Endodermal cell (in vitro differentiated cells): Measurements from ENCODE around the gene ANO1. TPM values are rescaled to one million over a fixed set of nuclear protein-coding genes. Genes with fewer than 3 reads are reported as not detected.

Experiments used
- DNase-seq: peaks from one replicate; pipeline ENCODE4 v3.0.0-alpha.2; 2017
- H3K27ac ChIP-seq: 2 replicates; pipeline ENCODE4 v1.5.1; 2013; ENCODE audit warnings: mild to moderate bottlenecking, low read depth, low read length, moderate library complexity
- H3K27me3 ChIP-seq: 2 replicates; pipeline ENCODE4 v1.6.1; 2013; ENCODE audit warnings: mild to moderate bottlenecking, low read length, moderate library complexity; ENCODE audit not compliant: insufficient read depth, control insufficient read depth, poor library complexity, severe bottlenecking
- H3K36me3 ChIP-seq: 2 replicates; pipeline ENCODE4 v1.7.0; 2013; ENCODE audit warnings: mild to moderate bottlenecking, low read length, moderate library complexity; ENCODE audit not compliant: control insufficient read depth, insufficient read depth
- H3K4me1 ChIP-seq: one replicate; pipeline ENCODE4 v1.7.0; 2013; ENCODE audit warnings: low read length; ENCODE audit not compliant: control insufficient read depth, insufficient read depth
- H3K4me3 ChIP-seq: 2 replicates; pipeline ENCODE4 v1.5.1; 2013; ENCODE audit warnings: mild to moderate bottlenecking, low read length, moderate library complexity
- H3K9ac ChIP-seq: 2 replicates; pipeline ENCODE4 v1.6.1; 2013; ENCODE audit warnings: mild to moderate bottlenecking, low read length, moderate library complexity; ENCODE audit not compliant: poor library complexity, severe bottlenecking; ENCODE audit errors: extremely low read depth
- H3K9me3 ChIP-seq: 2 replicates; pipeline ENCODE4 v1.6.1; 2013; ENCODE audit warnings: mild to moderate bottlenecking, low read length, moderate library complexity; ENCODE audit not compliant: control insufficient read depth
- H3K27ac Mint-ChIP-seq: 2 replicates; pipeline ENCODE4 v1.8.0; 2020; ENCODE audit warnings: mixed read lengths
- H3K27me3 Mint-ChIP-seq: 2 replicates; pipeline ENCODE4 v1.8.0; 2021; ENCODE audit warnings: mild to moderate bottlenecking, mixed read lengths; ENCODE audit not compliant: insufficient read depth
- H3K36me3 Mint-ChIP-seq: 2 replicates; pipeline ENCODE4 v1.8.0; 2020; ENCODE audit warnings: low read depth, mixed read lengths
- H3K4me1 Mint-ChIP-seq: 2 replicates; pipeline ENCODE4 v1.8.0; 2020; ENCODE audit warnings: mixed read lengths
- H3K4me3 Mint-ChIP-seq: 2 replicates; pipeline ENCODE4 v1.8.0; 2020; ENCODE audit warnings: mild to moderate bottlenecking, moderate library complexity, mixed read lengths
- H3K9me3 Mint-ChIP-seq: 2 replicates; pipeline ENCODE4 v1.8.0; 2020; ENCODE audit warnings: mild to moderate bottlenecking, mixed read lengths
- WGBS, 2 experiments: methylation state at CpG; one replicate each; pipeline versions ENCODE4 v1.1.5 to v1.1.7; 2013; ENCODE audit warnings: missing lambda C conversion rate in 2 of 2, mixed read lengths in 1 of 2; ENCODE audit not compliant: insufficient coverage in 1 of 2, insufficient read length in 1 of 2; 5-methylcytosine and 5-hydroxymethylcytosine counted together
- total RNA-seq, 2 donors: library from RNA; stranded (reverse); fragmentation: NEBNext Ultra II Directional in 1 of 2; extraction: Animal tissue kit (Norgen Biotek cat#: 25700) in 1 of 2; gene quantifications; 2 replicates in 1 of 2; 3 replicates in 1 of 2; pipeline ENCODE4 v1.2.1, GENCODE V29; 2021
- TF ChIP-seq, protein P1 (sequence below): fragments of 200-600 bp; sonication (generic); conservative IDR thresholded peaks from 2 replicates; pipeline ENCODE4 v1.5.0; 2021; ENCODE audit warnings: antibody characterized with exemption, mild to moderate bottlenecking

Gene ANO1
- total RNA-seq, 2 donors from 2014 or later: 3.0 to 7.7 TPM

DNA sequence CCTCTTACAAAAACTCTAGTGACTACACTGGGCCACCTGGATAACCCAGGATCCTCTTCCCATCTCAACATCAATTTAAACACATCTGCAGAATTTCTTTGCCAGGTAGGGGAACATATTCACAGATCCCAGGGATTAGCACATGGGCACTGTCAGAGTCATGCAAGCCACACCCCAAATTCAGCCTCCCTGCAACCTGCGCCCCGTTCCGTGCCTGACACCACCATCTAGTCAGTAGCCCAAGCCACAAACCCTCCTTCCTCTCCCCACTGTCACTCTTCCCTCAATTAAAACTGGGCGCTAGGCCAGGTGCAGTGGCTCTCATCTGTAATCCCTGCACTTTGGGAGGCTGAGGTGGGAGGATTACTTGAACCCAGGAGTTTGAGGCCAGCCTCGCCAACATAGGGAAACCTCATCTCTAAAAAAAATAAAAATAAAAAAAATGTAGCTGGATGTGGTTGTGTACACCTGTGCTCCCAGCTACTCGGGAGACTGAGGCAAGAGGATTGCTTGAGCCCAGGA lies 131.3 kb downstream of the ANO1 start:
- peaks cover 53% of the 10 kb centered on the region for H3K4me1 Mint-ChIP-seq
- peaks cover 35% of the 10 kb centered on the region for H3K36me3 Mint-ChIP-seq
- TF ChIP-seq, protein P1, sequence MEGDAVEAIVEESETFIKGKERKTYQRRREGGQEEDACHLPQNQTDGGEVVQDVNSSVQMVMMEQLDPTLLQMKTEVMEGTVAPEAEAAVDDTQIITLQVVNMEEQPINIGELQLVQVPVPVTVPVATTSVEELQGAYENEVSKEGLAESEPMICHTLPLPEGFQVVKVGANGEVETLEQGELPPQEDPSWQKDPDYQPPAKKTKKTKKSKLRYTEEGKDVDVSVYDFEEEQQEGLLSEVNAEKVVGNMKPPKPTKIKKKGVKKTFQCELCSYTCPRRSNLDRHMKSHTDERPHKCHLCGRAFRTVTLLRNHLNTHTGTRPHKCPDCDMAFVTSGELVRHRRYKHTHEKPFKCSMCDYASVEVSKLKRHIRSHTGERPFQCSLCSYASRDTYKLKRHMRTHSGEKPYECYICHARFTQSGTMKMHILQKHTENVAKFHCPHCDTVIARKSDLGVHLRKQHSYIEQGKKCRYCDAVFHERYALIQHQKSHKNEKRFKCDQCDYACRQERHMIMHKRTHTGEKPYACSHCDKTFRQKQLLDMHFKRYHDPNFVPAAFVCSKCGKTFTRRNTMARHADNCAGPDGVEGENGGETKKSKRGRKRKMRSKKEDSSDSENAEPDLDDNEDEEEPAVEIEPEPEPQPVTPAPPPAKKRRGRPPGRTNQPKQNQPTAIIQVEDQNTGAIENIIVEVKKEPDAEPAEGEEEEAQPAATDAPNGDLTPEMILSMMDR: no peak
- Histone ChIP-seq H3K4me1 (peaks cover 30% of the 10 kb centered on the region), H3K27me3 (no peaks in the 10 kb centered on the region), H3K4me3 (no peak overlapping the region), H3K36me3 (peaks cover 41% of the 10 kb centered on the region), H3K9ac (no peak overlapping the region), H3K27ac (no peak overlapping the region), H3K9me3 (no peaks in the 10 kb centered on the region)
- DNase-seq: no peak
- H3K27ac Mint-ChIP-seq: no peak overlapping the region
- no peaks in the 10 kb centered on the region for H3K27me3 Mint-ChIP-seq
- no peaks in the 10 kb centered on the region for H3K9me3 Mint-ChIP-seq
- WGBS, 2 experiments: 95 to 100% methylated on average over 1 to 5 of the region's 6 CpGs
- H3K4me3 Mint-ChIP-seq: no peak overlapping the region

DNA sequence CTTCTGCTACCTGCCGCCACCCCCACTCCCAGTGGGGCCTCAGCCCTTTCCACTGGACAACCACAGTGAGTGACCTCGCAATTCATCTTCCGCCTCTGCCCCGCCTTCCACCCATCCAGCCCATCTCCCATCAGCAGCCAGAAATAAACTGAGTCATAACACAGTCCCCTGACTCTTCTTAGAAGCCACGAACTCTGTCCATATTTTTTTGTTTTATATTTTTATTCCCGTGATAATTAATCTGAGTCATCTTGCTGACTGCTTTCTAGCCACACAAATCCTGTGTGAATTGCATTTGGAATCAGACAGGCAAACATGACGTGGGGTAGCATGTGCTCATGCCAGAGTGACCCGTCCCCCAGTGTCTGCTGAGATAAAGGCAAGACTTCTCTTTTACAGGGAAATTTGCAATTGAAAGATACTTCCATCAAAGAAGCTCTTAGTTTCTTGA lies 132.0 kb downstream of the ANO1 start:
- Histone ChIP-seq H3K27me3 (no peaks in the 10 kb centered on the region), H3K27ac (no peak overlapping the region), H3K9me3 (no peaks in the 10 kb centered on the region), H3K36me3 (peaks cover 35% of the 10 kb centered on the region), H3K4me3 (no peak overlapping the region), H3K9ac (no peak overlapping the region), H3K4me1 (peaks cover 24% of the 10 kb centered on the region)
- H3K27me3 Mint-ChIP-seq: no peaks in the 10 kb centered on the region
- TF ChIP-seq, protein P1: no peak
- no peak overlapping the region for H3K4me3 Mint-ChIP-seq
- no peak overlapping the region for H3K27ac Mint-ChIP-seq
- no peaks in the 10 kb centered on the region for H3K9me3 Mint-ChIP-seq
- H3K36me3 Mint-ChIP-seq: peaks cover 29% of the 10 kb centered on the region
- H3K4me1 Mint-ChIP-seq: peaks cover 47% of the 10 kb centered on the region
- DNase-seq: no peak
- WGBS, 2 experiments: 89 to 95% methylated on average over 8 of the region's 8 CpGs

DNA sequence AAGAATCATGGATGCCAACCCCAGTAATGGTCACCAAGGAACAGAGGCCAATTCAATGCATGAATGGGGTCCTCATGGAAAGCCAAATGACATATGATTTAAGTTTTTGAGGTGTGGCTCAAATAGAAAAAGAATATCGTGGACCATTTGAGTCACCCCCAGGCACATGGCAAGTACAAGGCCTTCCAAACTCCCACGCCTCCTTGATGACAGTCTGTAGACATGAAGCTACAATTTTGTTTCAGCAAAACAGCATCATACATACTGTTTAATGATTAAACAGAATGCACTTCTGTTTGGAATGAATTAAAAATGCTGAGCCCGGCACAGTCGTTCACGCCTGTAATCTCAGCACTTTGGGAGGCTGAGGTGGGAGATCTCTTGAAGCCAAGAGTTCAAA lies 132.4 kb downstream of the ANO1 start:
- H3K4me1 Mint-ChIP-seq: peaks cover 42% of the 10 kb centered on the region
- H3K36me3 Mint-ChIP-seq: peaks cover 25% of the 10 kb centered on the region
- no peak overlapping the region for H3K4me3 ChIP-seq
- DNase-seq: no peak
- no peak overlapping the region for H3K4me3 Mint-ChIP-seq
- no peak overlapping the region for H3K27ac Mint-ChIP-seq
- no peaks in the 10 kb centered on the region for H3K9me3 ChIP-seq
- H3K27ac ChIP-seq: no peak overlapping the region
- peaks cover 19% of the 10 kb centered on the region for H3K4me1 ChIP-seq
- TF ChIP-seq, protein P1: no peak
- no peaks in the 10 kb centered on the region for H3K27me3 Mint-ChIP-seq
- no peaks in the 10 kb centered on the region for H3K27me3 ChIP-seq
- 88% methylated on average over 5 of the region's 5 CpGs; no CpG with 5 or more reads in 1 of the 2 experiments for WGBS, 2 experiments
- H3K36me3 ChIP-seq: peaks cover 30% of the 10 kb centered on the region
- no peaks in the 10 kb centered on the region for H3K9me3 Mint-ChIP-seq
- H3K9ac ChIP-seq: no peak overlapping the region
